COLO668 (cell line): Measurements from ENCODE around the gene CCND3.
"Not testable (repeated sequence)": the region's sequence is repeated elsewhere in the genome, so short reads cannot be mapped to it uniquely, and the experiment has no call there.

ENCODE experiments used
- DNase-seq: peaks from one replicate; lab custom pipeline; 2025; ENCODE audit not compliant: unreplicated experiment; lab: John Stamatoyannopoulos, UW

Gene CCND3

DNA sequence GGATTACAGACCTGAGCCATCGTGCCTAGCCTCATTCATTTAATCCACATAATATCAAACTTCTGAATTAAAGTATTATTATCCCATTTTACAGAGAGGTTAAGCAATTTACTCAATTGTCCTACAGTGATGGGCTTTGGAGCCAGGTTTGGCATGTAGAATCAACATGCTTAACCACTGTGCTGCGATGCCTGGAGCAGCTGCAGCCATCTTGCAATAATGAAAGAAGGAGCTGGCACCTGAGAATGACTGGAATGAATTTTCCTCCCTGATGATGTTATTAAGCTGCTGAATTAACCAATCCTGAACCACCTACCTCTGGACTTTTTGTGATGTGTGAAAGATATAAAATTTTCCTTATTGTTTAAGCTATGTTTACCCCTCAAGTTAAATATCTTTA is 13.1 kb upstream of the CCND3 start:
- no peak for DNase-seq

- DNase-seq, result no peak
Measured at GRCh38 chr6:41947581-41948220, 6.1 kb upstream of the CCND3 start.

- no peak for DNase-seq
Measured at GRCh38 chr6:41943456-41943855, 1.8 kb upstream of the CCND3 start.

DNA sequence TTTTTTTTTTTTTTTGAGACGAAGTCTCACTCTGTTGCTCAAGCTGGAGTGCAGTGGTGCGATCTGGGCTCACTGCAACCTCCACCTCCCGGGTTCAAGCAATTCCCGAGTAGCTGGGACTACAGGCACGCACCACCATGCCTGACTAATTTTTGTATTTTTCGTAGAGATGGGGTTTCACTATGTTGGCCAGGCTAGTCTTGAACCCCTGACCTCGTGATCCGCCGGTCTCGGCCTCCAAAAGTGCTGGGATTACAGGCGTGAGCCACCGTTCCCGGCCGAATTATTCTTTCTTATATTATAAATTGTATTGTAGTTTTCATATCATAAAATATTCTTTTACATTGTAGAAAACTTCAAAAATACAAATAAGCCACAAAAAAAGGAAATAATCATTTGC is 1.3 kb upstream of the CCND3 start:
- not testable (repeated sequence) for DNase-seq

GRCh38 chr6:41942067-41942851 is 651 bp upstream of the CCND3 start:
- no peak for DNase-seq

- peak; percentile 34 for DNase-seq
Measured at GRCh38 chr6:41940759-41941279, 789 bp downstream of the CCND3 start.

- no peak for DNase-seq
Measured at GRCh38 chr6:41939848-41940758, 1.5 kb downstream of the CCND3 start.

DNA sequence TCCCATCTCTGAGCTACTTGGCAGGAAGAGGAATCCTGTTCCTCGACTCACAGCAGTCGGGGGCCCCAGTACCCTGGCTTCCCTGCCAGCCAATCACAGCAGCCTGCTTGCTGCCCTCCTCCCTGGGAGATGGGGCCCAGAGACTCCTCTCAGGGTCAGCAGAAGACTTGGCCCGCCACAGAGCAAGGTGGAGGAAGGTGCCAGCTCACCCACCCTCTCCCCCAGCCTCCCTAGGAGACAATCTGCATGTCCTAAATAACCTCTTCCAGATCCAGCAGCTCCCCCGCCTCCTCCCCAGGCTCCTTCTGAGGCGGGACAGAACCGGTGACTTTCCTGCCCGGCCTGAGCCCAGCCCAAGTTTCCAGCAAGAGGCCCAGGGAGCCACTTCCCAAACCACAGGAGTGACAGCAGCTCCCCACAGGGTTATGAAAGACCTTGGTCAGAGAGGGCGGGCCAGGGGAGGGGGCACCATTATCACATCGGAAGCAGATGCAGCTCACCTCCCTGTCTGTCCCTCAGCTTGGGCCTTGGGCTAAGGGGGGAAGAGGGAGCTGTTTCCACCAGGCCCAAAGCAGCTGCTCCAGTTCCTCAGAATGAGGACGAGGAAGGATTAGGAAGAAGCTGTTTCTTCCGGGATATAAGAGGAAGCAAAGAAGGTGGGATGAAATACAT is 2.3 kb downstream of the CCND3 start:
- DNase-seq, result no peak

GRCh38 chr6:41938590-41939175 is 2.9 kb downstream of the CCND3 start:
- DNase-seq, result no peak

- no peak for DNase-seq
Measured at GRCh38 chr6:41937861-41938574, 3.6 kb downstream of the CCND3 start.

DNA sequence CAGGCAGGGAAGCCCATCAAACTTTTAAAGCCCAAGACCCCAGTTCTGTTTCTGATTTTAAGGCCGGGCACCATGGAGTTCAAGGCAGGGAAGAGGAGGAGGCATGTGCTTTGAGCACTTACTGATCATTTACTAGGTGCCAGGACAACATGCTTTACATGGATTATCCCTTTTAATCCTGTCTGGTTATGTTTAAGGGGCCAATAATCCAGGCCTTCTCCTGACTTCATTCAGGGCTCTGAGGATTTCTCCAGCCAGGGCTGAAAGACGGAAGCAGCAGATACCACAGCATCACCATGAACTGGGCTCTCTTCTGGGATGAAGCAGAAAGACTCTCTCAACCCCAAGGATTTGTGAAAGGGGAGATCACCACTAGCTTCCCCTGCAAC is 4.1 kb downstream of the CCND3 start:
- no peak for DNase-seq

GRCh38 chr6:41936073-41936837 is 5.4 kb downstream of the CCND3 start:
- peak; percentile 47 for DNase-seq

DNA sequence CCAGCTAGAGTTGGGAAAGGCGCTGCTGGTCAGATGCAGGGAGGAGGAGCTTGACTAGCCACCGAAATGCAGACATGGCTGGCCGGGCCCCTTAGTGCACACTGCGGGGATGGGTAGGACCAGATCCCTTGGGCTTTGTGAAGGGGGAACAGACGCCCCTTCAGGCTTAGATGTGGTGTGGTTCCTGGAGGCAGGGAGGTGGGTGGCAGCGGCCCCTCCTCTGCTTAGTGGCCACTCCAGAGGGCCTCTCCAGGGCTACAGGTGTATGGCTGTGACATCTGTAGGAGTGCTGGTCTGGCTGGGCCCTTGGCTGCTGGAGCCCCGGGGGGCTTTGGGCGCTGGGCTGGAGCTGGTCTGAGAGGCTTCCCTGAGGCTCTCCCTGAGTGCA is 5.9 kb downstream of the CCND3 start:
- DNase-seq, result no peak

DNA sequence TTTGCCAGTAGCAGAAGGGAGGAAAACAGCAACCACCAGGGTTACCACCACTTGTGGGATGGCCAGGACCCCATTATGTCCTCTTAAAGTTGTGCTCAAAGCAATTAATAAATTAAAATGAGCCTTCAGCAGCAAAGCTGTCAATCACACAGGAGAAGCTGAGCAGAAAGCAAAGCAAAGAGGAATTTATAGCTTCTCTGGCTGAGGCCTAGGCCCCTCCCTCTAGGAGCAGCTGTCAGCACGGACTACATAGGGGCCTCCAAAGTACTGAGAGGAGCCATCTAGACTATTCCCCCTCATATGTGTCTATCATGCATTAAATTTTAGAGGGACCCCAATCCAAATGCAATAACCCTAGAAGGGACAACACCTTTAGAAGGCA is 6.4 kb downstream of the CCND3 start:
- DNase-seq, result no peak

GRCh38 chr6:41934278-41935192 is 7.1 kb downstream of the CCND3 start:
- DNase-seq, result no peak

DNA sequence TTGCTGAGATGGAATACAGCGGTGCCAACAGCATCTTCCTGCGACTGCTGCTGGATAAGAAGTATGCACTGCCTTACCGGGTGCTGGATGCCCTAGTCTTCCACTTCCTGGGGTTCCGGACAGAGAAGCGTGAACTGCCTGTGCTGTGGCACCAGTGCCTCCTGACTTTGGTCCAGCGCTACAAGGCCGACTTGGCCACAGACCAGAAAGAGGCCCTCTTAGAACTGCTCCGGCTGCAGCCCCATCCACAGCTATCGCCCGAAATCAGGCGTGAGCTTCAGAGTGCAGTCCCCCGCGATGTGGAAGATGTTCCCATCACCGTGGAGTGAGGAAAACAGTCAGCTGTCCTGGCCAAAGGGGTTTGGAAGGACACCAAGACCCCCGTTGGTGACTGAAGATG is 9.2 kb downstream of the CCND3 start:
- DNase-seq, result no peak

DNA sequence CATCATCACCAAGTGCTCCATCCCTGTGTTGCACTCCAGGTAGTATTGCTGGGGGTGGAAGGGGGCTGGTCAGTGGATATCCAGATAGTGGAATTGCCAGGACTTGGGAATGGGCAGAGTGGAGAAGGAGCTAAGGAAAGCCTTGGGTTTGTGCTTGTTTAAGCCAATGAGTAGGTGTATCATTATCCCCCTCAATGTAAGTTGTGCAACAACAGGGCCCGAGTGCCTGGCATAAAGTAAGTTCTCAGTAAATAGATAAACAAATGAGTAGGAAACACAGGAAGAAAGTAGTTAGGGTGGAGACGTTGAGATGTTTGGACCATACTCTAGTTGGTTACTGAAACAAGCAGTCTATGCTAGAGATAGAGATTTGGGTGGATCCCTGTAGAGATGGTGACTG is 9.8 kb downstream of the CCND3 start:
- DNase-seq, result no peak

DNA sequence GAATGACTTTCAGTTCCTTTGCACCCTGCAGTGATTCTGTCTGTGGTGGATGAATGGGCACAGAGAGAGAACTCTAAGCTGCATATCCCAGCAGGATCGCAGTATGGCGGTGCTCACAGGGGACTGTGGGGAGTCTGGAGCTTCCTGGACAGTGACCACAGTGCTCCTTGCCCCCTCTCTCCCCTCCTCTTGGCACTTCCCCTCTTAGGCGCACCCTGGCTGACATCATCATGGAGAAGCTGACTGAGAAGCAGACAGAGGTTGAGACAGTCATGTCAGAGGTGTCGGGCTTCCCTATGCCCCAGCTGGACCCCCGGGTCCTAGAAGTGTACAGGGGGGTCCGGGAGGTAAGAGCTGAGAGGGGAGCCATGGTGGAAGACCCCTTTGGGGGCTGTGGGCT is 11.7 kb downstream of the CCND3 start:
- no peak for DNase-seq
